SK-N-SH (cell line): ENCODE data around the gene UBALD1. TPM values are rescaled to one million over a fixed set of nuclear protein-coding genes. Genes with fewer than 3 reads are reported as not detected.

Experiments
- CTCF ChIA-PET: fragments of 300-600, 350-600 bp; formaldehyde crosslinking; extraction: SDS; loops from one replicate; lab custom pipeline; 2021; lab: Yijun Ruan, JAX
- POLR2A ChIA-PET: fragments of 350-600 bp; sonication (Branson Sonifier 250); formaldehyde crosslinking; extraction: SDS; loops from one replicate; lab custom pipeline; 2020; ENCODE audit warnings: antibody characterized with exemption, inconsistent platforms; lab: Yijun Ruan, JAX
- DNase-seq: peaks from one replicate; pipeline ENCODE4 v3.0.0; 2012
- H2AFZ ChIP-seq: fragments of 200-600 bp; sonication (generic); 2 replicates; pipeline ENCODE4 v1.8.1; 2016; ENCODE audit warnings: antibody characterized with exemption, mild to moderate bottlenecking, low read depth
- H3F3A ChIP-seq: fragments of 200-600 bp; sonication (generic); replicated peaks from 2 replicates; pipeline ENCODE3; 2016; ENCODE audit warnings: antibody characterized with exemption, mild to moderate bottlenecking; ENCODE audit not compliant: insufficient read depth
- H3K27ac ChIP-seq, 2 experiments: fragments of 200-500 bp in 1 of 2; fragments of 200-600 bp in 1 of 2; sonication (Bioruptor generic) in 1 of 2; sonication (generic), shearing (Covaris generic) in 1 of 2; 2 replicates each; pipeline versions ENCODE4 v1.5.1 to v1.6.1; 2014 to 2016; ENCODE audit warnings: low read depth in 2 of 2, inconsistent platforms in 1 of 2, low read length in 1 of 2, mild to moderate bottlenecking in 1 of 2, mixed read lengths in 1 of 2
- H3K27me3 ChIP-seq: fragments of 200-600 bp; sonication (generic), shearing (Covaris generic); 2 replicates; pipeline ENCODE4 v1.6.1; 2016; ENCODE audit warnings: mixed run types; ENCODE audit not compliant: insufficient read depth
- H3K36me3 ChIP-seq, 2 experiments: fragments of 200-500 bp in 1 of 2; fragments of 200-600 bp in 1 of 2; sonication (Bioruptor generic) in 1 of 2; sonication (generic) in 1 of 2; replicated peaks in 1 of 2; 2 replicates each; pipeline versions ENCODE3 to v1.5.1; 2014 to 2016; ENCODE audit warnings: low read length in 1 of 2, mild to moderate bottlenecking in 1 of 2; ENCODE audit not compliant: insufficient read depth in 2 of 2, control insufficient read depth in 1 of 2
- H3K4me1 ChIP-seq, 2 experiments: fragments of 200-500 bp in 1 of 2; fragments of 200-600 bp in 1 of 2; sonication (Bioruptor generic) in 1 of 2; sonication (generic), shearing (Covaris generic) in 1 of 2; 2 replicates each; pipeline versions ENCODE4 v1.5.1 to v1.6.1; 2014 to 2016; ENCODE audit warnings: low read depth in 1 of 2, low read length in 1 of 2, mixed run types in 1 of 2; ENCODE audit not compliant: insufficient read depth in 2 of 2, control insufficient read depth in 1 of 2
- H3K4me2 ChIP-seq: fragments of 200-600 bp; sonication (generic), shearing (Covaris generic); 2 replicates; pipeline ENCODE4 v1.6.1; 2017; ENCODE audit warnings: mixed run types
- H3K4me3 ChIP-seq, 2 experiments: fragments of 200-500 bp in 1 of 2; fragments of 200-600 bp in 1 of 2; sonication (Bioruptor generic) in 1 of 2; sonication (generic), shearing (Covaris generic) in 1 of 2; 2 replicates each; pipeline versions ENCODE4 v1.5.1 to v1.8.1; 2014 to 2016; ENCODE audit warnings: low read depth in 2 of 2, inconsistent platforms in 1 of 2, low read length in 1 of 2, mild to moderate bottlenecking in 1 of 2, mixed read lengths in 1 of 2, moderate library complexity in 1 of 2
- H3K79me2 ChIP-seq: fragments of 200-600 bp; sonication (generic); 2 replicates; pipeline ENCODE4 v1.8.1; 2017; ENCODE audit warnings: mild to moderate bottlenecking; ENCODE audit not compliant: insufficient read depth
- H3K9ac ChIP-seq: fragments of 200-600 bp; sonication (generic); 2 replicates; pipeline ENCODE4 v1.6.1; 2017; ENCODE audit warnings: mixed run types
- H3K9me2 ChIP-seq: fragments of 200-600 bp; sonication (generic); 2 replicates; pipeline ENCODE4 v1.6.1; 2017; ENCODE audit warnings: mixed run types
- H3K9me3 ChIP-seq: fragments of 200-600 bp; sonication (generic); 2 replicates; pipeline ENCODE4 v1.6.1; 2017; ENCODE audit warnings: mixed run types, mild to moderate bottlenecking, moderate library complexity
- H4K20me1 ChIP-seq: fragments of 200-600 bp; sonication (generic); 2 replicates; pipeline ENCODE4 v1.6.1; 2017; ENCODE audit warnings: mild to moderate bottlenecking, mixed run types; ENCODE audit not compliant: insufficient read depth
- CTCF ChIP-seq: fragments of 200-600 bp; sonication (generic); IDR thresholded peaks from 2 replicates; pipeline ENCODE4 v1.6.1; 2017; ENCODE audit warnings: antibody characterized with exemption, mild to moderate bottlenecking, moderate library complexity
- EZH2phosphoT487 ChIP-seq: fragments of 200-600 bp; sonication (generic); IDR thresholded peaks from 2 replicates; pipeline ENCODE4 v1.6.1; 2017; ENCODE audit warnings: low read depth, mixed run types, mild to moderate bottlenecking, antibody characterized with exemption, moderate library complexity, borderline replicate concordance
- FOXM1 ChIP-seq: IDR thresholded peaks from 2 replicates; pipeline ENCODE4 v1.4.0; 2012; ENCODE audit warnings: low read depth, mild to moderate bottlenecking
- MEF2A ChIP-seq: IDR thresholded peaks from 2 replicates; pipeline ENCODE4 v1.4.0; 2012; ENCODE audit warnings: low read depth, borderline replicate concordance
- NFIC ChIP-seq: IDR thresholded peaks from 2 replicates; pipeline ENCODE4 v1.4.0; 2012; ENCODE audit warnings: borderline replicate concordance
- NRF1 ChIP-seq: IDR thresholded peaks from 2 replicates; pipeline ENCODE4 v1.6.1; 2012; ENCODE audit warnings: low read depth, mild to moderate bottlenecking, low read length
- PBX3 ChIP-seq: IDR thresholded peaks from 2 replicates; pipeline ENCODE4; 2012
- RCOR1 ChIP-seq: fragments of 150-350 bp; IDR thresholded peaks from 2 replicates; pipeline ENCODE4 v1.6.1; 2017; ENCODE audit warnings: antibody characterized with exemption, low read length
- RFX5 ChIP-seq: IDR thresholded peaks from 2 replicates; pipeline ENCODE4 v1.6.1; 2012; ENCODE audit warnings: mild to moderate bottlenecking, improper control_type of control experiment, low read length
- RXRA ChIP-seq: IDR thresholded peaks from 2 replicates; pipeline ENCODE4 v1.4.0; 2012; ENCODE audit warnings: low read depth, mild to moderate bottlenecking, borderline replicate concordance
- SMC3 ChIP-seq: IDR thresholded peaks from 2 replicates; pipeline ENCODE4 v1.6.1; 2012; ENCODE audit warnings: low read depth, low read length, improper control_type of control experiment
- TCF12 ChIP-seq: IDR thresholded peaks from 2 replicates; pipeline ENCODE4 v1.4.0; 2012
- TEAD4 ChIP-seq: IDR thresholded peaks from 2 replicates; pipeline ENCODE4 v1.4.0; 2012; ENCODE audit warnings: mild to moderate bottlenecking, borderline replicate concordance; ENCODE audit not compliant: insufficient read depth
- WGBS: methylation state at CpG from one replicate; pipeline ENCODE4 v1.1.6; 2017; ENCODE audit warnings: low lambda C conversion rate; 5-methylcytosine and 5-hydroxymethylcytosine counted together
- polyA plus RNA-seq, 3 experiments: library from polyadenylated mRNA; depleted of rRNA; stranded (reverse); fragments of >200 nt; gene quantifications; 2 replicates each; pipeline ENCODE4 v1.2.3, GENCODE V29; 2012
- TF ChIP-seq, protein P1 (sequence below): IDR thresholded peaks from 2 replicates; pipeline ENCODE4 v1.4.0; 2012; ENCODE audit warnings: low read depth, borderline replicate concordance

UBALD1 gene
- polyA plus RNA-seq, 1 of the 3 experiments (the other 2 are of a cell fraction): 16.7 TPM

- Histone ChIP-seq H3K36me3 (no peaks in the 10 kb centered on the region), H3K9me3 (no peaks in the 10 kb centered on the region), H3K27me3 (no peaks in the 10 kb centered on the region), H3K27ac (no peak overlapping the region)
- ChIA-PET POLR2A (no interaction called here), CTCF (interaction anchor here (1.2 to 2.1 kb wide), 2 partner anchors 10 to 16 kb away, joined by 4 to 9 read pairs; partner anchors contain the start of gene MGRN1)
- no peak for TF ChIP-seq PBX3
- TF ChIP-seq SMC3: no peak
- TF ChIP-seq, protein P1, sequence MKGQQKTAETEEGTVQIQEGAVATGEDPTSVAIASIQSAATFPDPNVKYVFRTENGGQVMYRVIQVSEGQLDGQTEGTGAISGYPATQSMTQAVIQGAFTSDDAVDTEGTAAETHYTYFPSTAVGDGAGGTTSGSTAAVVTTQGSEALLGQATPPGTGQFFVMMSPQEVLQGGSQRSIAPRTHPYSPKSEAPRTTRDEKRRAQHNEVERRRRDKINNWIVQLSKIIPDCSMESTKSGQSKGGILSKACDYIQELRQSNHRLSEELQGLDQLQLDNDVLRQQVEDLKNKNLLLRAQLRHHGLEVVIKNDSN: no peak
- no peak for TF ChIP-seq RFX5
- TF ChIP-seq TEAD4: no peak
- TF ChIP-seq NFIC: no peak
- no peak for TF ChIP-seq RCOR1
- TF ChIP-seq, all 33 proteins: peak for 0
- peaks cover 87% of the 10 kb centered on the region for H4K20me1 ChIP-seq
- H3K9me2 ChIP-seq: no peaks in the 10 kb centered on the region
- WGBS: 94% methylated on average over 14 of the region's 19 CpGs
- H3K9ac ChIP-seq: no peak overlapping the region
- no peak for DNase-seq
- H3K4me2 ChIP-seq: no peak overlapping the region
- no peaks in the 10 kb centered on the region for H3K4me1 ChIP-seq
- no peaks in the 10 kb centered on the region for H3F3A ChIP-seq
- no peak overlapping the region for H2AFZ ChIP-seq
- H3K79me2 ChIP-seq: peaks cover 99% of the 10 kb centered on the region
- H3K4me3 ChIP-seq: no peak overlapping the region
Measured at GRCh38 chr16:4640572-4641305, 26.1 kb upstream of the UBALD1 start.

DNA sequence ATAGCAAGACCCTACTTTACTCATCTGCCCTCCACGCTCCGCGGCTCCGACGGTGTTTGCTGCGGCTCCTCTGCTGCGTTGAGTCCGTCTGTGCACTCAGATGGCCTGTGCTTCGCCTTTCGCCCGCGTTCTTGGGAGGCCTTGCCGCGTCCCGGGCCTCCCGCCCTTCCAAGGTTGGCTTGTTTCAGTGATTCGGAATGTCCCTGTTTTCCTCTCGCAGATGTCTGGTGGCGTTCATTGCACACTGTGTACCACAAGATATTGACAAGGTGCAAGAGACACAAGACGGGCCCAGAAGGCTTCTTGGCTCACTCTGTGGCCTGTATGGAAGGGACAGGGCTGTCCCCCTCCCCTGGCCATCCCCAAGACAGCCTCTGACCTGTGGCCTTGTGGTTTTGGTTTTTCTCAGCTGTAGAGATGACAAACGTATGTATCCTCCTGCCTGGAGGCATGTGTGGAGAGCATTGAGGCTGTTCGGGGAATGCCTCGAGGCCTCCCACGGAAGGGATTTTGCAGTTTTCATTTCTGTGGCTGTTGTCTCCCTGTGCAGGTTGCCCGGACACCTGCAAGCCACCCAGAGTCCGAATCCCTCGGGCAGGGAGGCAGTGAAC, 25.3 kb upstream of the UBALD1 start:
- H3K27ac ChIP-seq: no peak overlapping the region
- H3K4me1 ChIP-seq: no peaks in the 10 kb centered on the region
- H3K9me2 ChIP-seq: no peaks in the 10 kb centered on the region
- H3K9me3 ChIP-seq: no peaks in the 10 kb centered on the region
- ChIA-PET POLR2A (no interaction called here), CTCF (interaction anchor here (1.2 to 2.1 kb wide), 2 partner anchors 10 to 16 kb away, joined by 4 to 9 read pairs; partner anchors contain the start of gene MGRN1)
- DNase-seq: no peak
- H4K20me1 ChIP-seq: peaks cover 87% of the 10 kb centered on the region
- no peak for TF ChIP-seq TCF12
- no peak for TF ChIP-seq NRF1
- TF ChIP-seq MEF2A: no peak
- no peak for TF ChIP-seq EZH2phosphoT487
- no peak for TF ChIP-seq RXRA
- no peak for TF ChIP-seq CTCF
- TF ChIP-seq FOXM1: no peak
- 95% methylated on average over 24 of the region's 27 CpGs for WGBS
- no peaks in the 10 kb centered on the region for H3K27me3 ChIP-seq
- H3F3A ChIP-seq: no peaks in the 10 kb centered on the region
- H3K4me3 ChIP-seq: no peak overlapping the region
- H3K36me3 ChIP-seq: no peaks in the 10 kb centered on the region
- H3K9ac ChIP-seq: no peak overlapping the region
- H2AFZ ChIP-seq: no peak overlapping the region
- no peak overlapping the region for H3K4me2 ChIP-seq
- peaks cover 99% of the 10 kb centered on the region for H3K79me2 ChIP-seq
